NCI-H774 (cell line): ENCODE data around the gene TPST2.
"Not testable (repeated sequence)": the region's sequence is repeated elsewhere in the genome, so short reads cannot be mapped to it uniquely, and the experiment has no call there.

Experiments
- DNase-seq: peaks from one replicate; lab custom pipeline; 2025; lab: John Stamatoyannopoulos, UW

TPST2 gene

DNA sequence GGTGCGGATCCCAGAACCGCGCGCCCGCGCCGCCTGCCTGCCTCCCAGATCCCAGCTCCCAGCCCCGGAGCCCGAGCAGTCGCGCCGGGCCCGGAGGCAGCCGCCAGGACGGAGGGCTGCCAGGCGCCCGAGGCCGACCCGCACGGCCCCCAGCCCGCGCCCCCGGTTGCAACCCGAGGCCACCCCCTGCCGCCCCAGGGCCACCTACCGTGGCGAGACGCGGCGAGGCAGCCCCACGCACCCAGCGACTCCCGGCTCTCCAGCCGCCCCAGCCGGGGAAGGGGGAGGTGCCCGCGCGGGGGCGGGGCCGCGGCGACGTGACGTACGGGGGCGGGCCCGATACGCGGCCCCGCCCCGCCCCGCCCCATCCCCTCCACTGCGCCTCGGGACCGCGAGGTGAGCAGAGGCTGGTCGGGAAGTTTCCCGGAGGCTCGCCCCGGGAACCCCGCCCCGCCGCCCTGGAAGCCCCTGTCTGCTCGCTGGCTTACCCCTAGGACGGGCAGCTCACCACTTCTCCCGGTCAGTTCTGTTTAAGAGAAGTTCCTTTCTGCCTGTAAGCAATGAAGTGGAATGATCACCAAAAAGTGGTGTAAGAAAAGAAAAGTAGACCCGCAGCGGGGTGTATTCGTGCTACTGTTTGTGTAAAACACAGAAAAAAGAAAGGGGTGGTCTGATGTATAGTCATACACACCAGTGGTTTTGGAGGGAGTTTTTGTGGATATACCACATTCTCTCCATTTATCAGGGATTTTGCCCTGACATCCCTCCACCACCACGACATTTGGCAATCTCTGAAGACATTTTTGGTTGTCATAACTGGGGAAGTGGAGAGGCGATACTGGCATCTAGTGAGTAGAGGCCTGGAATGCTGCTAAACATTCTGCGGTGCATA is at the start of gene TPST2:
Gene TPST2 (minus strand): TSS at position 288 of the 892 bp plus-strand sequence. CDS start 48,502 bp downstream, outside the sequence.
- DNase-seq: peak; percentile 13

DNA sequence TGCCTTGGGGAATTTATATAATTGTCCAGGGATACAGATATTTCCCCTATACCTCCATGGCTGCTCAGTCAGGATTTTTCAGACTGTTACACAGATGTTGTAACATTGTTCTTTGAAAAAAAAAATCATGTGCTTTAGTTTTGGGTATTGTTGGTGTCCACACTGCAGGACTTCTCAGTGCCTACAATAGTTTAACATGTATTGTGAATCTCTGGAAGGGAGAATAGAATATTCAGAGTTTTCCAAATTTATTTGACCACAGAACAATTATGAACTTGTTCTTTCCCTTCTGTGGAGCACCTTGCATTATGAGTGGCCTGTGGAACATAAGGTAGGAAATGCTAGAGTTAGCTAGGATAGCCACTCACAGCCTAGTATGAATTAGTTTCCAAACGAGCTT is 46.4 kb upstream of the TPST2 start:
- no peak for DNase-seq

DNA sequence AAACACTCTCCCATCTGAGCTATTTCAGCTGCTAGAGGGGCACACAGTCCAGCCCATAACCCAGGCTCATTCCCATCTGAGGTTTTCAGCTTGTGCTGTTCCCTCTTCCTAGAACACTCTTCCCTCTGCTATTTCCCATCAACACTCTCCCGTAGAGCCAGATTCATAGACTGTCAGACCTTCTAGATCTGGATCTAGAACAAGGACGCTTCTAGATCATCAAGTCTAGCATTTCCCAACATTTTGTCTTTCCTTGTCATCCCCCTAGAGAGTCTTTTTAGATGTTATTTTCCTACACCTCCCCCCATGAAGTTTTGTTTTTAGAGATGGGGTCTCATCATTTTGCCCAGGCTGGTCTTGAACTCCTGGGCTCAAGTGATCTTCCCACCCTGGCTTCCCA is 45.2 kb upstream of the TPST2 start:
- no peak for DNase-seq

DNA sequence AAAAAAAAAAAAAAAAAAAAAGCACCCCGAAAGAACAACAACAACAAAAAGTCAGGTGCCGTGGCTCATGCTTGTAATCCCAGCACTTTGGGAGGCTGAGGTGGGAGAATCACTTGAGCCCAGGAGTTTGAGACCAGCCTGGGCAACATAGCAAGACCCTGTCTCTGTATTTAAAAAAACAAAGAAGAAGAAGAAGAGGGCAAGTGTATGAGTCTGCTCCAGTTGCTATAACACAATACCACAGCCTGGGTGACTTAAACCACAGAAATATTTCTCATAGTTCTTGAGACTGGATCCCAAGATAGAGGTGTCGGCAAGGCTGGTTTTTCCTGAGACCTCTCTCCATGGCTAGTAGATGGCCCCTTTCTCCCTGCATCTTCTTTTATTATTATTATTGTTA is 44.3 kb upstream of the TPST2 start:
- DNase-seq: no peak

DNA sequence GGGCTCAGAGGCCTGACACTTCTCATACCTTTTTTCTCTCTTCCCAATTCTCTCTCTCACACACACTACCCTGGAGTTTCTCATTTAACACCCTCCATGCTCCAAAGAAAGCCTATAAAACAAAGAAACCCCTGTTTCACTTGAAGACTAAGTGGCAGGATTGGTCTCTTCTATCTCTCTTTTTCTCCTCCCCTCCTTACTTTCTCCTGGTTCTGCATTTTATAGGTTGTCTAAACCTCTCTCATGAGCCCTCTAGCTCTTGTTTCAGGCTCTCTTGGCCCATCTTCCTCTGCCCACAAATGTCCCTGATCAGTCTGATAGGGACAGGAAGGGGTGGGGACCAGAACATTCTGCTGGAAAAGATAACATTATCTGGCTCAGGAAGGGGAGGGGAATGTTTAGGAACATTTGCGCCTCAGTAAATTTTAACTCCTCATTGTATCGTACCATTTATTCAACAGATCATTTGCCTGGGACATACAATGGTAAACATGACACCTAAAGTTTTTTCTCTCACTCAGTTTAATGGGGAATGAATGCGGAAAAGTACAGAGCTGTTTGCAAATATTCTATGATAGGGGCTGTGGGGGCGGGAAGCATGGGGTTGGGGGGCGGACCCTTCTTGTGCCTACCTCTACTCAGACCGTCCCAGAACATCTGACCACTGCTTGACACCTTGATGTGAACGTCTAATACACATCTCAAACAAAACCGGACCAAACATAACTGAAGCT is 42.7 kb upstream of the TPST2 start:
- DNase-seq: no peak

DNA sequence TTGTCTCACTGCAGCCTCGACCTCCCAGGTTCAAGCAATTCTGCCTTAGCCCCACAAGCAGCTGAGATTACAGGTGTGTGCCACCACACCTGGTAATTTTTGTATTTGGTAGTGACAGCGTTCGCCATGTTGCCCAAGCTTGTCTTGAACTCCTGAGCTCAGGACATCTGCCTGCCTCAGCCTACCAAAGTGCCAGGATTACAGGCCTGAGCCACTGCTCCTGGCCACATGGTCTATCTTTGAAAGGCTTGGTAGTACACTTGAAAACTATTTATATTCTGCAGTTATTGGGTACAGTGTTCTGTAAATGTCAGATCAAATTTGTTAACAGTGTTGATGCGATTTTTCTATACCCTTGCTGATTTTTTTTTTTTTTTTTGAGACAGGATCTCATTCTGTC is 41.4 kb upstream of the TPST2 start:
- no peak for DNase-seq

DNA sequence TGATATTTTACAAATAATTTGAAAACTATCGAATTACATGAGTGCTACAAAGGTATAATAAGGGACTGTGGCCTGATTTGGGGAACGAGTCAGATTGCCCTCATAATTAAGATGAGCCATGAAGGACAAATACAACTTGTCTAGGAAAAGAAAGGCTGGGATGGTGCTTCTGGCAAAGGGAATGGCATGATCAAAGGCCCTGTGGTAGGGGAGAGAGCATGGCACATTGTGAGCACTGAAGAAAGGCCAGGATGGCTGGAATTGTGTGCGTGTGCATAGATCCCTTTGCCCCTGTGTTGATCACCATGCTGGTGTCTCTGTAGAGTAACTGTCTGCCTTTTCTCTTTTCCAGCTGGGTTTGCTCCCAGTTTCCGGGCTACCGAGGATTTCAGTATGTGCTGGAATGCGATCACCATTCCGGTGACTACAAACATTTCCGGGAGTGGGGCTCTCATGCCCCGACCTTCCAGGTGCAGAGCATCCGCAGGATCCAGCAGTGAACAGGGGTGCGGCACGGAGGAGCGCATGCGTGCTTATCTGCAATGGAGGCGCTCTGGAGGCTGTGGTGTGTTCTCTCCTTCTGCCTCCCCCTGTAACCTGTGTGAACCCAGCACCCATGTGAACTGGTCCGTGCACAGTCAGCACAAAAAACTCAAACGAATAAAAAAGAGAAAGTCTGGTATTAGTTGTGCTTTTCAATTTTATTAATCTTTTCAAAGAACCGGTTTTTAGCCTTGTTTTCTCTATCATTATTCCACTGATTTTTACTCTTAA is 40.2 kb upstream of the TPST2 start:
- DNase-seq: no peak

DNA sequence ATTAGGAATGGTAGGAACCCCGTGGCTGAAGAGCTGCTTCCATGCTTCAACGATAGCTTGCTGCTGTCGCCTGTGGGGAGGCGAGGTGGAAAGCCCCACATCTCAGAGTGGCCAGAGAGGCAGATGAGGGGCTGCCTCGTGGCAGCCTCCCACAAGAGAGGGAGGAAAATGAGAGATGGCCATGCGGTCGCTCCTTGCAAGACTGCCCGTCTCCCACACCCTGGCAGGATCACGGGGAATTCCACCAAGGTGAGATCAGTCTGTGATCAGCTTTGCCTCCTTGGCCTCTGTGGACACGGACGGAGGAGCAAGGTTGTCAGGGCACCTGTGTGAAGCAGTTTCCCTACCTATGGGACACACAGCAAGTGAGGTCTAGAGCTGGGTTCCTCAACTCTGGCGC is 34.9 kb upstream of the TPST2 start:
- no peak for DNase-seq

DNA sequence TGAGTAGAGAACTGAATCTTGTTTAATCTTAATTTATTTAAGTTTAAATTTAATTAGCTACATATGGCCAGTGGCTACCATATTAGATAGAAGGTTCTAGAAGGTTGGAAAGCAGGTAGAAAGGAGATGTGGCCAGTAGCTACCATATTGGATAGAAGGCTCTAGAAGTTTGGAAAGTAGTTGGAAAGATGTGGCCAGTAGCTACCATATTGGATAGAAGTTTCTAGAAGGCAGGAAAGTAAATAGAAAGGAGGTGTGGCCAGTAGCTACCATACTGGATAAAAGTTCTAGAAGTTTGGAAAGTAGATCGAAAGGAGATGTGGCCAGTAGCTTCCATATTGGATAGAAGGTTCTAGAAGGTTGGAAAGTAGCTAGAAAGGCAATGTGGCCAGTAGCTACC is 34.1 kb upstream of the TPST2 start:
- DNase-seq: no peak

DNA sequence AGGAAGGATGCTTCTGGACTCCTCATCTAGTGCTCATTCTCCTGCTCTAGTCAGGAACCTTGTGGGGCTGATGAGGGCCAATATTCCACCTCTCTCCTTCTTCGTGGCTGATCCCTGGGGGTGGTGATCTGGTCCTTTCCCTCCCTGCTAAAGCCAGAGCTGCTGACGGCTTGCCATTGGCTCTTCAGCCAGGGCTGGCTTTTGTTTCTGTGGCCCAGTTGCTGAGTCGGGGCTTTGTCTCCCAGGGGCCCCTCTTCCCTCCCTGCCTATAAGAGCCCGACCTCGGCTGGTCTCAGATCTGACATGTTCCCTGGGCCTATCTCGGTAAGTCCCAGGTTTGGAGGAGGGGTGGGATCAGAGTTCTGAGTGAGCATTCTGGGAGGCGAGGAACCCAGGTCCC is 31.7 kb upstream of the TPST2 start, which contains the start of gene CRYBA4:
Gene CRYBA4 (plus strand): TSS at position 301 of the 400 bp plus-strand sequence. CDS start 634 bp downstream, outside the sequence.
- no peak for DNase-seq

DNA sequence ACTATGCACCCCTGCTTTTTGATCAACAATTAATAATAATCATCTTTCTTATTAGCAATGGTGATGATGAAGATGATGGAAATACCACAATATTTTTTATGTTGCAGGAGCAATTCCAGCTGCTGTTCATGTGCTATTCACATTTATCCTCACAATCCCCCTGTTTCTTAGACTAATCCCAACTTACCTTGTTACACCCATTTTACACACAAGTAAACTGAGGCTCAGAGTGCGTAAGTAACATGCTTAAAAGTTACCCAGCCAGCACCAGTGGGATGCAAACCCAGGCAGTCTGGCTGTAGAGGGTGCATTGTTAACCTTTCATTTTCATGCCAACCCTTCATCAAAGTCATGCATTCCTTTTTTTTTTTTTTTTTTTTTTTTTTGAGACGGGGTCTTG is 30.3 kb upstream of the TPST2 start:
- DNase-seq: no peak

DNA sequence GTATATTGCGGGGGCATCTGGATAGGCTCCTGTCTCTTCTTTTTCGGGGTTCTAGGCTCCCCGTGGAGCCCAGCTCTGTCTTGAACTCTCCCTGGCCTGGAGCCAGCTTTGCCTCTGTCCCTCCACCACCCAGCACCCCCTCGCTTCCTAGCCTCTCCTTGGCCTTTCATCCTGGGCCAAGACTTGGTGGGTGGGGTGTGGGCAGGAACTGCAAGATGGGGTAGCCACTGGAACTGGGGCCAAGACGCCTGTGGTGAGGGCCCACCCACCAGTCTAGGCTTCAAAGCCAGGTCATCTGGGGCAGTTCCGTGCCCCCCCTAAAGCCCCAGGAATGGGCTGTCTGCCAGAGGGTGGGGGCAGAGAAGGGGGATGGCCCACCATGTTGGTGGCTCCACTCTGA is 29.6 kb upstream of the TPST2 start:
- no peak for DNase-seq

DNA sequence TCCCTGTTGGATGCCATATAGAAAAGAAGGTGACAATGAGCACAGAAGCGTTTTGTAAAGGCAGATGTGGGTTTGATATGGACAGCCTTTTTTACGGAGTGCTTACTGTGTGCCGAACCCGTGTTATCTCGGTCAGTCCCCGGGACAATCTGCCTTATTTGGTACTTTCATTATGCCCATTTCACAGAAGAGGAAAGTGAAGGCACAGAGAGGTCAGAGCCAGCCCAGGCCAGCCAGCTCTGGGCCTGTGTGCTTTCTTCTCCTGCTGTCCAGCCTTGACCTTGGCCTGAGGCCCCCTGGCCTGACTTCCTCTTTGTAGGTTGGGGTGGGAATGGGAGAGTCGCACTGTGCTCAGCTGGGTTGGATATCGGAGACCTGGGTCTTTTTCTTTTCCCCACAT is 28.5 kb upstream of the TPST2 start:
- no peak for DNase-seq

DNA sequence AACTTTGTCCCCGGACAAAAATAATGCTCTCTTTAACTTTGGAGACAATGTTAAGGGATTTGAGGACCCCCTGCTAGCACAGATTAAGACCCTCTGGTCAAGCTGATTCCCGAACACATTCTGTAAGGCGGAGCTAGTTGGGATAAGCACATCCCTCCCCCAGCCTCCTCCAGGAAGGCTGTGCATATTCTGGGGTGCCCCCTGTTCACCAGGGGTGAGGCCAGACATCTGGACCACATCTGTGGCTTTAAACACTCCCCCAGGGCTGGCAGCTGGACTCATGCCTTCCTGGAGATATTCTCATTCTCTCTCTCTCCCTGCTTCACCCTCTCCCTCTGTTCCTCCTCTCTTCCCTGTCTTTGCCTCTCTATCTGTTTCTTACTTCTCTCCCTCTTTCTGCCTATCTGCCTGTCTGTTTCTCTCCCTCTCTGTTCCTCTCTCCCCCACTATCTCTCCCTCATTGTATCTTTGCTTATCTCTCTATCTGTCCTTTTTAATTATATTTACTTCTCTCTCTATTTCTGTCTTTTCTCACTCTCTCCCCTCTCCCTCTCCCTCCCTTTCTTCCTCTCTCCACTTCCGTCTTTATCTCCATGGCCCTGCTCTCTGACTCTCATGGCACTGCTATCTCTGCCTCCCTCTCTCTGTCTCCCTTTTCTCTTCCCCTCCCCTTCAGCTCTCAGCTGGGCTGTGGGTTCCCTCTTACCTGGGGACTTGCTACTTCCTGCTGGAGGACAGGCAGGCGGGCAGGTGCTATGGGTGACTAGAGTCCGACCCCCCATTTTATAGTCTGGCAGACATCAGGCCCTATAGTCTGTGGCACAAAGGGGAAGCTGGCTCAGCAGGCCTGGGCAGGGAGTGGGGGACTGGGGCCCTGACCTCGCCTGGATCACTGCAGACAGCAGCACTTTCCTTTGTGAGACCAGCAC is 27.6 kb upstream of the TPST2 start, which contains the start of gene CRYBB1:
Gene CRYBB1 (minus strand): TSS at position 757 of the 929 bp plus-strand sequence. CDS start 1,708 bp downstream, outside the sequence.
- no peak for DNase-seq

DNA sequence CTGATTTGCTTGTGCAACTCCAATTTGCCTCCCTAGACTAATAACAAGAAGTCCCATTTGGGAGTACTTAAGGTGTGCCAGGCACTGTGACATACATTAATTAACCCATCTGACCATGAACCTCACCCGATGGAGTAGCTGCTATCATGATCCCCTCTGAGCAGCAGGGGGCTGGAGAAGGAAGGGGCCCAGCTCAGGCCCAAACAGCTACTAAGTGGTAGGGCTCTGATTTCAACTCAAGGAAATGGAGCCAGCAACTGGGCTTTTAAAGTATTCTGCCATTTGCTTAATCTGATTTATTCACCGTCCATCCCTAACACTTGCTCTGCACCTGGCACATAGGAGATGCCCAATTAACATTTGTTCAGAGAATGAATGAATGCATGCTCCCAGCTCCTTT is 26.7 kb upstream of the TPST2 start:
- DNase-seq: no peak

DNA sequence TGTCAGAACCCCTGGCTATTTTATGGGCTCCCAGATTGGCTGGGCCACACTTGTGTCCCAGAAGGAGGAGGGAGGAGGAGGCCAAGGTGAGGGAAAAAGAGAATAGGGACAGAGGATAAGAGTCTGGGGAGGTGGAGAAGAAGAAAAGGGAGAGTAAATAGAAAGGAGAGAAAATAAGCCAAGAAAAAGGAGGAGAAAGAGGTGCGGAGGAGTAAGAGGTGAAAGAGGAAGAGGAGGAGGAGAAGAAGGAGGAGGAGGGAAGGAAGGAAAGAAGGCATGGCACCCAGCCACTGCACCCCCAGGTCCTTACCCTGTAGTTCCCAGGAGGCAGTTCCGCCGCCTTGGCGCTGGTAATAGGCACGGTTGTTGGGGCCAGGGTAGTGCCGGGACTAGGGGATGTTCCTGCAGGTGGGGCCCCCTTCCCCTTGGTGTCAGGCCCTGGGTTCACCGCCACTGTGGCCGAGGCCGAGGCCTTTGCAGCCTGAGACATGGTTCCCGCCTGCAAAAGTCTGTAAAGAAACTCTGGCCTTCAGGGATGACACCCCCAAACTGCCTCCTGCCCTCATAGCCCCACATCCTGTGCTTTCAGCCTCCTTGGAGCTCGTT is 26.0 kb upstream of the TPST2 start:
- DNase-seq: no peak

DNA sequence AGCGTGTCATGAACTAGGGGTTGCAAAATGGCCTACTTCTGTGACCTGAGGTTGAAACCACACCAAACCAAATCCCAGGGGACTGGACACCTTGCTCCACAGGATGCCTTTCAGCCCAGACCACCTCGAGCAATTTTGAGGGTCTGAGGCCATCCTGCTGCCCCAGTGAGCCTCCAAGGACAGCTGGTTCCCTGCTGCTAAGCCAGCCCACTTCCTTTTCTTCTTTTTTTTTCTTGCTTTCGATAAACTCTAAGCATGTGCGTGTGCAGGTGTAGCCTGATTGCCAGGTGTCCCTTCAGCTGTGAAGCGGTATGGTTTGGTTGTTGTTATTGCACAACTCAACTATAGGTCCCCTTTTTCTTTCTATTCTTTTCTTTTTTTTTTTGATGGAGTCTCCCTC is 25.2 kb upstream of the TPST2 start:
- DNase-seq: no peak

DNA sequence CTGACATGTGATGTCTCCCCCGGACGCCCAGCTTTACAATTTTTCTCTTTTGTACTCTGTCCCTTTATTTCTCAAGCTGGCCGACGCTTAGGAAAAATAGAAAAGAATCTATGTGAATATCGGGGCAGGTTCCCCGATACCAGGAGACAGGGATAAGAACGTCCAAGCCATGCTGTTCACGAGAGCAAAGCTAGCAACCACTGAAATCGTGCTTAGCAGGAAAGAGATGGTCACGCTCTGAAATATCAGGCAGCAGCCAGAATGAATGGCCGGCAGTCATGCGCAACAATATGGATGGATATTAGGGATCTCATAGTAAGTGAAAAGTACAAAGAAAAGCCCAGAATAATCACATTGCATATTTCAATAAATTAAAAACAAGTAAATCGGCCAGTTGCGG is 24.4 kb upstream of the TPST2 start:
- no peak for DNase-seq

DNA sequence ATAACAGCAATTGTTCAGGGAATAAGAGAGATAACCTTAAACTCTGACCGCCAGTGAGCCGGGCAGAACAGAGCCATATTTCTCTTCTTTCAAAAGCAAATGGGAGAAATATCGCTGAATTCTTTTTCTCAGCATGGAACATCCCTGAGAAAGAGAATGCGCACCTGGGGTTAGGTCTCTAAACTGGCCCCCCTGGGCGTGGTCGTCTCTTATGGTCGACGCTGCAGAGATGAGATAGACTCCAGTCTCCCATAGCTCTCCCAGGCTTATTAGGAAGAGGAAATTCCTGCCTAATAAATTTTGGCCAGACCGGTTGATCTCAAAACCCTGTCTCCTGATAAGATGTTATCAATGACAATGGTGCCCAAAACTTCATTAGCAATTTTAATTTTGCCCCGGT is 23.8 kb upstream of the TPST2 start:
- DNase-seq: not testable (repeated sequence)

DNA sequence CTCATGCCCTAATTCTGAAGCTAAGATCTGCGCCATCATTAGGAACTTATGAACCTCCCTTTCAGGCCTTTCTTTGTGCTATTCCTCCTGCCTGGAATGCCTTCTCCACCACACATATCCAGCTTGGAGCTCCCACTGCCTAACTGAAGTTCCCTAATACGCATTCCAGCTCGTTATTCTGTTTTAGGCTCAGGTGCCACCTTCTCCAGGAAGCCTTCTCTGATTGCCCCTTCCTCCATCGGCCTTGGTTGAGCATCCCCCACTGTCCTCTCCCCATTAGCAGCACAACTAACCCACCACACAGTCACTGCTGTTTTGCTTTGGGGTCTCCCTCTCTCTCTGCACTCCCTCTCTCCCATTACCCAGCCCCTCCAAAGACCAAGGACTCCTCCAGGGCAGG is 22.7 kb upstream of the TPST2 start:
- DNase-seq: no peak

DNA sequence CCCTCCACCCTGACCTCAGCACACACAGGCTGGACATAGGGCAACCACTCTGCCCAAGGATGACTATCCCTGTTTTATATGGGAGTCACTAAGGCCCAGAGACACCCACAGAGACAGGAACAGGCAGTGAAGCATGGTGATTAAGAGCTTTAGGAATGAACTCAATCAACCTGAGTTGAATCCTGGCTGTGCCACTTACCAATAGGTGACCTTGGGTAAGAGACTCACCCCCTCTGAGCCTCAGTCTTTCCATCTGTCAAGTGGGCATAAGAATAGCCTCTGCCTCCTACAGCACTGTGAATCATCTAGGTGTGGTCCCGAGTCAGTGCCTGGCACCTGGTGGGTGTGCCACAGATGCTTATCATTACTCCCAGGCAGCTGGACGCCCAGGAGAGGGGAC is 21.1 kb upstream of the TPST2 start:
- no peak for DNase-seq
